Lung (tissue), 12 donors: ENCODE data around the gene ABHD4. TPM values are rescaled to one million over a fixed set of nuclear protein-coding genes. Genes with fewer than 3 reads are reported as not detected.

Source experiments
- ATAC-seq: fragments of 200-7000 bp; cut with Tn5 transposase; one replicate; pipeline ENCODE4 v1.9.1; 2020; ENCODE audit warnings: moderate number of reproducible peaks; ENCODE audit not compliant: insufficient read depth, low FRiP score
- DNase-seq, 3 donors: peaks; one replicate each; pipeline ENCODE4 v3.0.0-alpha.2; 2013 to 2017
- H3K27ac ChIP-seq, 2 donors: one replicate each; pipeline ENCODE4 v1.5.1; 2013; ENCODE audit warnings: mild to moderate bottlenecking in 2 of 2, moderate library complexity in 2 of 2, control low read depth in 1 of 2, inconsistent platforms in 1 of 2, low read depth in 1 of 2, low read length in 1 of 2
- H3K27me3 ChIP-seq, 3 donors: one replicate each; pipeline ENCODE4 v1.5.1; 2013; ENCODE audit warnings: low read length in 2 of 3; ENCODE audit not compliant: control insufficient read depth in 3 of 3, insufficient read depth in 3 of 3
- H3K36me3 ChIP-seq, 4 donors: one replicate each; pipeline ENCODE4 v1.5.1; 2013; ENCODE audit warnings: low read length in 4 of 4, mild to moderate bottlenecking in 1 of 4, moderate library complexity in 1 of 4; ENCODE audit not compliant: control insufficient read depth in 4 of 4, insufficient read depth in 4 of 4
- H3K4me1 ChIP-seq, 5 donors: one replicate each; pipeline ENCODE4 v1.5.1; 2013; ENCODE audit warnings: low read length in 5 of 5, mild to moderate bottlenecking in 2 of 5, moderate library complexity in 1 of 5; ENCODE audit not compliant: control insufficient read depth in 5 of 5, insufficient read depth in 5 of 5
- H3K4me3 ChIP-seq: one replicate; pipeline ENCODE4 v1.5.1; 2013; ENCODE audit warnings: mild to moderate bottlenecking, control low read depth, moderate library complexity
- H3K9ac ChIP-seq, 2 donors: one replicate each; pipeline ENCODE4 v1.5.1; 2013; ENCODE audit warnings: low read length in 2 of 2, control low read depth in 1 of 2; ENCODE audit not compliant: insufficient read depth in 1 of 2
- H3K9me3 ChIP-seq, 4 donors: one replicate each; pipeline ENCODE4 v1.5.1; 2013; ENCODE audit warnings: low read length in 3 of 4, mild to moderate bottlenecking in 1 of 4, moderate library complexity in 1 of 4; ENCODE audit not compliant: control insufficient read depth in 4 of 4, insufficient read depth in 3 of 4
- WGBS, 2 donors: extraction: QIAGEN DNeasy Blood & Tissue Kit; methylation state at CpG; one replicate each; pipeline ENCODE4 v1.1.7; 2013; 5-methylcytosine and 5-hydroxymethylcytosine counted together
- polyA plus RNA-seq, 2 donors: library from polyadenylated mRNA; stranded (reverse); fragments of 200-250 nt; gene quantifications; one replicate each; pipeline ENCODE4 v1.2.1, GENCODE V29; 2013
- total RNA-seq, 2 donors: library from RNA; depleted of rRNA in 1 of 2; stranded (reverse); fragments of >200 nt in 1 of 2; gene quantifications; one replicate each; pipeline ENCODE4 v1.2.1, GENCODE V29; 2014 to 2021
- TF ChIP-seq, protein P1 (sequence below): IDR thresholded peaks from 2 replicates; pipeline ENCODE4 v1.5.1; 2012; ENCODE audit warnings: mild to moderate bottlenecking; ENCODE audit errors: control extremely low read depth, extremely low read depth
- donor health status: control.
- donor health status: control.
- donor health status: Bipolar disorder and iron deficiency.
- donor health status: healthy.
- donor health status: DM: yes; HTN: yes; CAD: no.

The ABHD4 gene
- total and polyA plus RNA-seq, 4 donors = 14.9 to 34.0 (median 23.9) TPM

DNA sequence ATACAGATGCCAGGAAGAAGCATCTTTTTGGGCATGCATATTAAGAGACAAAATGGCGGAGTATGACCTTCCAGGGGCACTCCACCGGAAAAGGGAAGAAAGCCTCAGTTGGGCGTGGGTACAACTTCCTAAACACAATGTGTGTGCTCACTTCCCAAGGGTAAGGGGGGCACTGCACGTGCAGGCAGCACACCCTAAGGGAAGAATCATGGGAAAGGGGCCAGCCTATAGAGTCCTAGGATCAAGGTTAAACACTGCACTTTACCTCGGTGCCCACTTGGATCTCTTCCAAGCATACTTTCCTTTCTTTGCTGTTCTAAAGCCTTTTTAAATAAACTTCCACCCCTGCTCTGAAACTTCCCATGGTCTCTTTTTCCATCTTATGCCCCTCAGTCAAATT, 31.3 kb downstream of the ABHD4 start:
- Histone ChIP-seq H3K4me3 (no peak overlapping the region), H3K4me1 (no peaks in the 10 kb centered on the region), H3K36me3 (no peaks in the 10 kb centered on the region), H3K9ac (no peak overlapping the region), H3K27ac (no peak overlapping the region), H3K27me3 (no peaks in the 10 kb centered on the region), H3K9me3 (peaks cover 0 to 2% (median 0%) of the 10 kb centered on the region in 4 donors)
- TF ChIP-seq, protein P1, sequence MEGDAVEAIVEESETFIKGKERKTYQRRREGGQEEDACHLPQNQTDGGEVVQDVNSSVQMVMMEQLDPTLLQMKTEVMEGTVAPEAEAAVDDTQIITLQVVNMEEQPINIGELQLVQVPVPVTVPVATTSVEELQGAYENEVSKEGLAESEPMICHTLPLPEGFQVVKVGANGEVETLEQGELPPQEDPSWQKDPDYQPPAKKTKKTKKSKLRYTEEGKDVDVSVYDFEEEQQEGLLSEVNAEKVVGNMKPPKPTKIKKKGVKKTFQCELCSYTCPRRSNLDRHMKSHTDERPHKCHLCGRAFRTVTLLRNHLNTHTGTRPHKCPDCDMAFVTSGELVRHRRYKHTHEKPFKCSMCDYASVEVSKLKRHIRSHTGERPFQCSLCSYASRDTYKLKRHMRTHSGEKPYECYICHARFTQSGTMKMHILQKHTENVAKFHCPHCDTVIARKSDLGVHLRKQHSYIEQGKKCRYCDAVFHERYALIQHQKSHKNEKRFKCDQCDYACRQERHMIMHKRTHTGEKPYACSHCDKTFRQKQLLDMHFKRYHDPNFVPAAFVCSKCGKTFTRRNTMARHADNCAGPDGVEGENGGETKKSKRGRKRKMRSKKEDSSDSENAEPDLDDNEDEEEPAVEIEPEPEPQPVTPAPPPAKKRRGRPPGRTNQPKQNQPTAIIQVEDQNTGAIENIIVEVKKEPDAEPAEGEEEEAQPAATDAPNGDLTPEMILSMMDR = no peak
- no peak for ATAC-seq
- WGBS, 2 donors = 50 to 57% methylated on average over 5 of the region's 5 CpGs
- DNase-seq = no peak

DNA sequence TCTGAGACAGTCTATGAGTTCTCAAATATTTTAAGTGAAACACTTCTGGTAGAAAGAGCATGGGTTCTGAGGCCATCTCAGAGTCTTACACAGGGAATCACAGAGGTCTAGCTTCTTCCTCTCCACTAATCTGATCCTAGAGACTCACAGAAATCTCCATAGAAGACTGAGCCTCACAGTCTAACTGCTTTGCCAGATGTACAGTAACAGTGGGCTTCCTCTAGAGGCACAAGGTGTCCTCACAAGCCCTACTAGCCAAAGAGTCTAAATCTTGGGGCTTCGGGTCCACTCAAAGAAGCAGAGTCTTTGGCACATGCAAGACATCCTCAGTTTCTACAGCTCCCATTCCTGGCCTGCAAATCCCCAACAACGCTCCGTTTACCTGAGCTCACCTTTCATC, 32.0 kb downstream of the ABHD4 start:
- no peaks in the 10 kb centered on the region for H3K27me3 ChIP-seq
- no peak overlapping the region for H3K27ac ChIP-seq
- no peak overlapping the region for H3K9ac ChIP-seq
- WGBS, 2 donors = 99% methylated on average over 3 of the region's 3 CpGs
- H3K4me1 ChIP-seq = peaks cover 0 to 1% (median 0%) of the 10 kb centered on the region in 5 donors
- no peak for ATAC-seq
- no peaks in the 10 kb centered on the region for H3K36me3 ChIP-seq
- DNase-seq = no peak
- peaks cover 0 to 2% (median 0%) of the 10 kb centered on the region in 4 donors for H3K9me3 ChIP-seq
- TF ChIP-seq, protein P1 = no peak
- H3K4me3 ChIP-seq = no peak overlapping the region

DNA sequence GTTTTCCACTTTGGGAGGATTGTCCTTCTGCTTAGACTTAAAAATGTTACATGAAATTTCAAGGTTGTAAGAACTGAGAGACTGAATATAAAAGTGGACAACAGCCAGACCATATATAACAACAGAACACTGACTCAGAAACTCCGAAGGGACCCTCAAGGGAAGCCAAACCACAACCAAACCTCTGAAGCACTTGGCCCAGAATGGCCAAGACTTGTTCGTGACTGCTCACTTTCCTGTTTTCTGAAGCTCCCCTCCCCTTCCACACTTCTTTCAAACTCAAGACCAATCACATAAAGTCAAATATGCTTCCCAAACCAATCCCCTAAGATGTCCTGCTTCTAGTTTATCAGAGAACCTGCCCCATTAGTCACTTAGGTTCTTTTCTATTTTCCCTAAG, 32.4 kb downstream of the ABHD4 start:
- DNase-seq = no peak
- Histone ChIP-seq H3K4me3 (no peak overlapping the region), H3K27me3 (no peaks in the 10 kb centered on the region), H3K4me1 (peaks cover 0 to 1% (median 0%) of the 10 kb centered on the region in 5 donors), H3K36me3 (no peaks in the 10 kb centered on the region), H3K27ac (no peak overlapping the region), H3K9me3 (peaks cover 0 to 2% (median 0%) of the 10 kb centered on the region in 4 donors), H3K9ac (no peak overlapping the region)
- WGBS, 2 donors = 85 to 90% methylated on average over 2 of the region's 2 CpGs
- ATAC-seq = no peak
- TF ChIP-seq, protein P1 = no peak
